HepG2 (cell line): ENCODE results near the gene PALM. TPM values are rescaled to one million over a fixed set of nuclear protein-coding genes. Genes with fewer than 3 reads are reported as not detected.

Experiments used
- ATAC-seq: fragments of 200-7000 bp; cut with Tn5 transposase; 3 replicates; pipeline ENCODE4 v1.9.1; 2020; ENCODE audit warnings: mild to moderate bottlenecking, moderate library complexity
- BruUV-seq: library from RNA; stranded (reverse); fragments of 400-500 nt; replicated peaks from 2 replicates; lab custom pipeline; 2021; lab: Mats Ljungman, UMichigan
- CTCF ChIA-PET: fragments of 300-600 bp; formaldehyde crosslinking; extraction: SDS; loops from one replicate; lab custom pipeline; 2021; ENCODE audit warnings: low total read pairs, inconsistent platforms, low intra/inter-chr PET ratio; lab: Yijun Ruan, JAX
- POLR2A ChIA-PET: fragments of 350-600 bp; sonication (Branson Sonifier 250); formaldehyde crosslinking; loops from one replicate; lab custom pipeline; 2020; ENCODE audit warnings: antibody characterized with exemption, inconsistent platforms; lab: Yijun Ruan, JAX
- DNase-seq: peaks from one replicate; pipeline ENCODE4 v3.0.0-alpha.2; 2015; ENCODE audit warnings: low spot score
- FAIRE-seq: peaks from 3 replicates; lab custom pipeline; 2011; peaks lifted over from hg19 to GRCh38; lab: Jason Lieb, UNC
- H2AFZ ChIP-seq: one replicate; pipeline ENCODE4 v1.6.1; 2011; ENCODE audit warnings: low read length, inconsistent platforms
- H3K27ac ChIP-seq: fragments of 300-600 bp; 3 replicates; pipeline ENCODE4 v1.8.0; 2011; ENCODE audit warnings: mixed run types, mild to moderate bottlenecking, mixed read lengths, low read length, inconsistent platforms; ENCODE audit not compliant: insufficient read depth; ENCODE audit errors: extremely low read length
- H3K27me3 ChIP-seq, 2 experiments: fragments of 200-600 bp in 1 of 2; 2 replicates in 1 of 2; 3 replicates in 1 of 2; pipeline versions ENCODE4 v1.6.0 to v1.8.0; 2011; ENCODE audit warnings: low read length in 2 of 2, mild to moderate bottlenecking in 2 of 2, moderate library complexity in 2 of 2, inconsistent platforms in 1 of 2; ENCODE audit not compliant: insufficient read depth in 2 of 2, control insufficient read depth in 1 of 2
- H3K36me3 ChIP-seq, 2 experiments: fragments of 200-600 bp in 1 of 2; replicated peaks in 1 of 2; 2 replicates in 1 of 2; 3 replicates in 1 of 2; pipeline versions ENCODE4 v1.5.1 to v1.8.0; 2011; ENCODE audit warnings: low read length in 2 of 2, inconsistent platforms in 1 of 2; ENCODE audit not compliant: insufficient read depth in 2 of 2, control insufficient read depth in 1 of 2
- H3K4me1 ChIP-seq: 2 replicates; pipeline ENCODE4 v1.5.1; 2012; ENCODE audit warnings: low read length, inconsistent platforms; ENCODE audit not compliant: insufficient read depth
- H3K4me2 ChIP-seq: 2 replicates; pipeline ENCODE4 v1.6.0; 2011; ENCODE audit warnings: low read depth, low read length, inconsistent platforms
- H3K4me3 ChIP-seq, 3 experiments: fragments of 200-600 bp in 1 of 3; sonication (generic), shearing (Covaris generic) in 1 of 3; replicated peaks in 1 of 3; 2 replicates each; pipeline ENCODE4 v1.5.1; 2011 to 2016; ENCODE audit warnings: low read length in 3 of 3, inconsistent platforms in 2 of 3, low read depth in 2 of 3, mild to moderate bottlenecking in 2 of 3, control low read depth in 1 of 3, mixed read lengths in 1 of 3; ENCODE audit not compliant: insufficient read depth in 1 of 3
- H3K79me2 ChIP-seq: one replicate; pipeline ENCODE4 v1.6.1; 2011; ENCODE audit warnings: low read length, inconsistent platforms; ENCODE audit not compliant: insufficient read depth
- H3K9ac ChIP-seq: 2 replicates; pipeline ENCODE4 v1.6.0; 2011; ENCODE audit warnings: mild to moderate bottlenecking, low read depth, low read length, inconsistent platforms; ENCODE audit not compliant: insufficient read depth
- H3K9me3 ChIP-seq: 2 replicates; pipeline ENCODE4 v1.5.1; 2012; ENCODE audit warnings: mild to moderate bottlenecking, low read length
- H4K20me1 ChIP-seq: 2 replicates; pipeline ENCODE4 v1.6.0; 2011; ENCODE audit warnings: inconsistent platforms, mild to moderate bottlenecking, low read length, moderate library complexity; ENCODE audit not compliant: insufficient read depth
- CHD4 ChIP-seq: fragments of 200-600 bp; sonication (generic); IDR thresholded peaks from 2 replicates; pipeline ENCODE4 v1.7.0; 2017; ENCODE audit warnings: mild to moderate bottlenecking, low read length, borderline replicate concordance
- DZIP1 ChIP-seq: sonication (generic); formaldehyde crosslinking; IDR thresholded peaks from 2 replicates; pipeline ENCODE4 v1.5.0; 2020; ENCODE audit warnings: mild to moderate bottlenecking, missing genetic modification reagents
- GTF3A ChIP-seq: sonication (generic); formaldehyde crosslinking; conservative IDR thresholded peaks from 2 replicates; pipeline ENCODE4 v1.4.0; 2020; ENCODE audit warnings: mild to moderate bottlenecking, missing genetic modification reagents
- HMGA1 ChIP-seq: sonication (generic); formaldehyde crosslinking; conservative IDR thresholded peaks from 2 replicates; pipeline ENCODE4 v1.4.0; 2020; ENCODE audit warnings: missing genetic modification reagents
- HOXA7 ChIP-seq: sonication (generic); formaldehyde crosslinking; IDR thresholded peaks from 2 replicates; pipeline ENCODE4 v1.8.1; 2022; ENCODE audit warnings: mild to moderate bottlenecking, missing genetic modification reagents, moderate library complexity
- KDM5B ChIP-seq: sonication (generic); formaldehyde crosslinking; IDR thresholded peaks from 2 replicates; pipeline ENCODE4 v1.4.0; 2020; ENCODE audit warnings: missing genetic modification reagents, mild to moderate bottlenecking, borderline replicate concordance
- NFRKB ChIP-seq: fragments of 450-650 bp; IDR thresholded peaks from 2 replicates; pipeline ENCODE4 v1.6.1; 2017
- ONECUT2 ChIP-seq: sonication (generic); formaldehyde crosslinking; IDR thresholded peaks from 2 replicates; pipeline ENCODE4 v1.4.0; 2020; ENCODE audit warnings: missing genetic modification reagents
- SMARCE1 ChIP-seq: fragments of 450-650 bp; IDR thresholded peaks from 2 replicates; pipeline ENCODE4 v1.6.1; 2017; ENCODE audit warnings: borderline replicate concordance
- TARDBP ChIP-seq: sonication (generic); formaldehyde crosslinking; IDR thresholded peaks from 2 replicates; pipeline ENCODE4 v1.8.0; 2022; ENCODE audit warnings: mild to moderate bottlenecking, missing genetic modification reagents
- THAP8 ChIP-seq: sonication (generic); formaldehyde crosslinking; IDR thresholded peaks from 2 replicates; pipeline ENCODE4 v1.5.1; 2020; ENCODE audit warnings: missing genetic modification reagents, mild to moderate bottlenecking, borderline replicate concordance
- TRIM24 ChIP-seq: sonication (generic); formaldehyde crosslinking; IDR thresholded peaks from 2 replicates; pipeline ENCODE4 v1.8.0; 2022; ENCODE audit warnings: mild to moderate bottlenecking, missing genetic modification reagents
- ZNF343 ChIP-seq: sonication (generic); formaldehyde crosslinking; IDR thresholded peaks from 2 replicates; pipeline ENCODE4 v1.4.0; 2020; ENCODE audit warnings: mild to moderate bottlenecking, missing genetic modification reagents
- ZNF878 ChIP-seq: sonication (generic); formaldehyde crosslinking; IDR thresholded peaks from 2 replicates; pipeline ENCODE4 v1.8.1; 2023; ENCODE audit warnings: mild to moderate bottlenecking, missing genetic modification reagents, moderate library complexity
- ZSCAN12 ChIP-seq: sonication (generic); formaldehyde crosslinking; IDR thresholded peaks from 2 replicates; pipeline ENCODE4 v1.9.0; 2021; ENCODE audit warnings: mild to moderate bottlenecking, missing genetic modification reagents
- ZSCAN20 ChIP-seq: sonication (generic); formaldehyde crosslinking; IDR thresholded peaks from 2 replicates; pipeline ENCODE4 v1.4.0; 2020; ENCODE audit warnings: missing genetic modification reagents, mild to moderate bottlenecking, borderline replicate concordance
- WGBS: methylation state at CpG from one replicate; pipeline ENCODE4 v1.1.6; 2017; ENCODE audit warnings: low lambda C conversion rate; 5-methylcytosine and 5-hydroxymethylcytosine counted together
- in situ Hi-C: cut with HindIII; loops from 2 replicates; pipeline ENCODE4 v1.10.0; 2017; ENCODE audit warnings: low pct_unique_long_range_greater_than_20kb; ENCODE audit not compliant: extremely low pct_ligation_motif_present
- intact Hi-C: fragments of 100-400 bp; cut with micrococcal nuclease; formaldehyde crosslinking; loops from one replicate; pipeline ENCODE4 v1.10.0; 2022; ENCODE audit not compliant: unreplicated experiment
- polyA plus RNA-seq, 8 experiments: library from polyadenylated mRNA; depleted of rRNA in 3 of 8; stranded (reverse) in 7 of 8; unstranded in 1 of 8; fragments of >200 nt; fragmentation: Illumina TruSeq in 4 of 8; extraction: Trizol in 4 of 8; gene quantifications; 2 replicates each; pipeline versions ENCODE4 v1.2.1 to v1.2.3, GENCODE V29; 2011 to 2016; ENCODE audit warnings: low read depth in 4 of 8, missing spikeins in 1 of 8, mixed read lengths in 1 of 8; ENCODE audit not compliant: insufficient read depth in 1 of 8
- total RNA-seq, 5 experiments: library from RNA; depleted of rRNA; stranded (reverse); fragments of >200 nt; fragmentation: Illumina TruSeq; extraction: Trizol; gene quantifications; 2 replicates each; pipeline ENCODE4 v1.2.3, GENCODE V29; 2016; ENCODE audit warnings: low read depth in 1 of 5

PALM gene
- total and polyA plus RNA-seq, 2 of the 13 experiments (the other 11 are each of a cell fraction or from before 2014, with no cell fraction given): 4.0 to 9.7 TPM

GRCh38 chr19:688992-689391 lies 19.7 kb upstream of the PALM start:
- ATAC-seq (no peak), DNase-seq (no peak), FAIRE-seq (no peak)
- Histone ChIP-seq H3K9me3 (no peaks in the 10 kb centered on the region), H3K4me1 (peaks cover 16% of the 10 kb centered on the region), H3K79me2 (no peaks in the 10 kb centered on the region), H3K27ac (no peak overlapping the region), H2AFZ (no peak overlapping the region), H3K4me2 (no peak overlapping the region), H3K9ac (no peak overlapping the region), H3K36me3 (no peaks in the 10 kb centered on the region), H3K27me3 (peaks cover 1 to 13% of the 10 kb centered on the region in 2 experiments; a peak in 3 of 5 replicates), H4K20me1 (no peaks in the 10 kb centered on the region), H3K4me3 (no peak overlapping the region)
- BruUV-seq: no TSS peak
- ChIA-PET POLR2A (no interaction called here), CTCF (no interaction called here)
- TF ChIP-seq SMARCE1: no peak
- no peak for TF ChIP-seq ZNF878
- TF ChIP-seq NFRKB: no peak
- TF ChIP-seq DZIP1 (CRISPR knock-in tag): no peak
- no peak for TF ChIP-seq THAP8
- no peak for TF ChIP-seq HMGA1 (CRISPR knock-in tag)
- TF ChIP-seq TRIM24 (CRISPR knock-in tag): no peak
- no peak for TF ChIP-seq KDM5B (CRISPR knock-in tag)
- no peak for TF ChIP-seq ZNF343 (CRISPR knock-in tag)
- TF ChIP-seq ZSCAN20: no peak
- no peak for TF ChIP-seq HOXA7
- TF ChIP-seq ZSCAN12 (CRISPR knock-in tag): no peak
- TF ChIP-seq CHD4: no peak
- TF ChIP-seq GTF3A (CRISPR knock-in tag): no peak
- TF ChIP-seq TARDBP: no peak
- TF ChIP-seq ONECUT2 (CRISPR knock-in tag): no peak
- intact Hi-C loops: no loop called here
- WGBS: 61% methylated on average over 17 of the region's 17 CpGs
- in situ Hi-C loops: no loop called here
